Measurements from ENCODE around the gene SRRM1. TPM values are rescaled to one million over a fixed set of nuclear protein-coding genes. Genes with fewer than 3 reads are reported as not detected.
"Not testable (repeated sequence)": the region's sequence is repeated elsewhere in the genome, so short reads cannot be mapped to it uniquely, and the experiment has no call there.

The SRRM1 gene
- total RNA-seq, 6 donors from 2014 or later = 76.0 to 429 (median 100.0) TPM

GRCh38 chr1:24694380-24694843 lies 51.3 kb downstream of the SRRM1 start:
- 55 to 72% methylated on average over 6 of the region's 6 CpGs for WGBS, 2 donors

GRCh38 chr1:24695202-24695974 lies 52.3 kb downstream of the SRRM1 start:
- 47 to 59% methylated on average over 6 of the region's 7 CpGs for WGBS, 2 donors
- ATAC-seq (ENCODE audit: low FRiP score in 2 of 2) (peak; percentile 34 to 46), DNase-seq (peak in 1 of 2 donors; percentile 52)

More at GRCh38 chr1:24694380-24694843, 51.3 kb downstream of the SRRM1 start:
- H3K4me1 ChIP-seq = peaks cover 30 to 42% (median 37%) of the 10 kb centered on the region in 4 donors
- DNase-seq = no peak
- H3K27me3 ChIP-seq = no peaks in the 10 kb centered on the region
- H3K36me3 ChIP-seq = no peaks in the 10 kb centered on the region
- H3K4me3 ChIP-seq = no peak overlapping the region
- ATAC-seq (ENCODE audit: low FRiP score in 2 of 2) = peak; percentile 5 to 85
- peak overlapping the region; percentile 66 to 90 (median 78) for H3K27ac ChIP-seq
- H3K9me3 ChIP-seq = no peaks in the 10 kb centered on the region
- no peak for TF ChIP-seq CTCF (IDR thresholded peaks at IDR 0.05)
- TF ChIP-seq EP300 (IDR thresholded peaks at IDR 0.05) = peak in 1 of 4 donors; percentile 20
- TF ChIP-seq POLR2A (IDR thresholded peaks at IDR 0.05) = no peak
- TF ChIP-seq POLR2AphosphoS5 (IDR thresholded peaks at IDR 0.05) = peak; percentile 35 to 42

GRCh38 chr1:24696041-24696755 lies 53.1 kb downstream of the SRRM1 start:
- H3K36me3 ChIP-seq = no peaks in the 10 kb centered on the region
- WGBS, 2 donors = 91 to 95% methylated on average over 5 of the region's 5 CpGs
- H3K4me3 ChIP-seq = no peak overlapping the region
- H3K9me3 ChIP-seq = no peaks in the 10 kb centered on the region
- ATAC-seq (ENCODE audit: low FRiP score in 2 of 2) = no peak
- H3K27me3 ChIP-seq = no peaks in the 10 kb centered on the region
- no peak for DNase-seq
- H3K27ac ChIP-seq = peak overlapping the region; percentile 66 to 90 (median 78)
- no peak for TF ChIP-seq POLR2AphosphoS5 (IDR thresholded peaks at IDR 0.05)
- no peak for TF ChIP-seq POLR2A (IDR thresholded peaks at IDR 0.05)
- peaks cover 30 to 42% (median 37%) of the 10 kb centered on the region in 4 donors for H3K4me1 ChIP-seq

More at GRCh38 chr1:24695202-24695974, 52.3 kb downstream of the SRRM1 start:
- peaks cover 30 to 42% (median 37%) of the 10 kb centered on the region in 4 donors for H3K4me1 ChIP-seq
- H3K27ac ChIP-seq = peak overlapping the region; percentile 66 to 90 (median 78)
- no peaks in the 10 kb centered on the region for H3K36me3 ChIP-seq
- peak in 1 of 4 donors; percentile 70 for TF ChIP-seq EP300 (IDR thresholded peaks at IDR 0.05)
- TF ChIP-seq CTCF (IDR thresholded peaks at IDR 0.05) = no peak
- TF ChIP-seq POLR2AphosphoS5 (IDR thresholded peaks at IDR 0.05) = peak; percentile 55 to 57
- no peaks in the 10 kb centered on the region for H3K9me3 ChIP-seq
- H3K27me3 ChIP-seq = no peaks in the 10 kb centered on the region
- no peak overlapping the region for H3K4me3 ChIP-seq

- TF ChIP-seq POLR2AphosphoS5 (IDR thresholded peaks at IDR 0.05) (no peak), EP300 (IDR thresholded peaks at IDR 0.05) (no peak), POLR2A (IDR thresholded peaks at IDR 0.05) (no peak)
- H3K36me3 ChIP-seq = no peaks in the 10 kb centered on the region
- H3K4me1 ChIP-seq = peaks cover 30 to 42% (median 37%) of the 10 kb centered on the region in 4 donors
- no peak for DNase-seq
- no peak for ATAC-seq (ENCODE audit: low FRiP score in 2 of 2)
- H3K27ac ChIP-seq = peak overlapping the region in 1 of 4 donors; percentile 90
- no peaks in the 10 kb centered on the region for H3K9me3 ChIP-seq
- no peak overlapping the region for H3K4me3 ChIP-seq
- WGBS, 2 donors = 92 to 96% methylated on average over 15 of the region's 15 CpGs
- H3K27me3 ChIP-seq = no peaks in the 10 kb centered on the region
Observed at GRCh38 chr1:24696756-24697330, 53.7 kb downstream of the SRRM1 start.

GRCh38 chr1:24697453-24698001 lies 54.4 kb downstream of the SRRM1 start:
- 89 to 94% methylated on average over 6 to 7 of the region's 7 CpGs for WGBS, 2 donors
- H3K36me3 ChIP-seq; DNase-seq; H3K27me3 ChIP-seq; H3K27ac ChIP-seq; ATAC-seq (ENCODE audit: low FRiP score in 2 of 2); H3K9me3 ChIP-seq; H3K4me3 ChIP-seq: not testable (repeated sequence)
- H3K4me1 ChIP-seq = peaks cover 30 to 42% (median 36%) of the 10 kb centered on the region in 4 donors

- WGBS, 2 donors = 91 to 93% methylated on average over 8 of the region's 8 CpGs
- H3K27me3 ChIP-seq; H3K36me3 ChIP-seq; H3K9me3 ChIP-seq; H3K27ac ChIP-seq; DNase-seq; ATAC-seq (ENCODE audit: low FRiP score in 2 of 2); H3K4me3 ChIP-seq: not testable (repeated sequence)
- peaks cover 27 to 40% (median 33%) of the 10 kb centered on the region in 4 donors for H3K4me1 ChIP-seq
Observed at GRCh38 chr1:24698326-24698725, 55.2 kb downstream of the SRRM1 start.

Data from upper lobe of left lung (tissue), 6 donors.